ENCODE data around the gene TBC1D22B. TPM values are rescaled to one million over a fixed set of nuclear protein-coding genes. Genes with fewer than 3 reads are reported as not detected.

TBC1D22B gene
- total RNA-seq, 1 experiment from 2014 or later = 11.8 TPM

- no peak for DNase-seq
- peaks cover 11% of the 10 kb centered on the region for H3K4me1 ChIP-seq
- ChIA-PET CTCF (no interaction called here), POLR2A (no interaction called here)
- Mint-ChIP-seq H3K4me1 (ENCODE audit: low read depth, unreplicated experiment) (peaks cover 12% of the 10 kb centered on the region), H3K9me3 (ENCODE audit: unreplicated experiment) (no peaks in the 10 kb centered on the region), H3K4me3 (ENCODE audit: unreplicated experiment) (no peak overlapping the region), H3K27ac (ENCODE audit: unreplicated experiment) (no peak overlapping the region), H3K36me3 (ENCODE audit: insufficient read depth, unreplicated experiment) (no peaks in the 10 kb centered on the region), H3K27me3 (ENCODE audit: insufficient read depth, unreplicated experiment) (no peaks in the 10 kb centered on the region)
- BruUV-seq (replicated peaks) = no TSS peak
- no peak overlapping the region for H3K4me3 ChIP-seq (ENCODE audit: low read depth, low read length)
- TF ChIP-seq CTCF (IDR thresholded peaks at IDR 0.05; ENCODE audit: insufficient read depth in 1 of 2, low read depth in 1 of 2, low read length in 1 of 2, severe bottlenecking in 1 of 2, unreplicated experiment in 1 of 2) = no peak
- intact Hi-C loops (cut with micrococcal nuclease; ENCODE audit: unreplicated experiment) = no loop called here
- no peaks in the 10 kb centered on the region for H3K27me3 ChIP-seq (replicated peaks; ENCODE audit: control insufficient read depth, insufficient read depth, low read length)
- no peaks in the 10 kb centered on the region for H3K36me3 ChIP-seq (ENCODE audit: control insufficient read depth, insufficient read depth, low read length)
- no peaks in the 10 kb centered on the region for H3K9me3 ChIP-seq
Observed at GRCh38 chr6:37233541-37233940, 24.0 kb upstream of the TBC1D22B start.

GRCh38 chr6:37236921-37237320 lies 20.7 kb upstream of the TBC1D22B start:
- TF ChIP-seq CTCF (IDR thresholded peaks at IDR 0.05; ENCODE audit: insufficient read depth in 1 of 2, low read depth in 1 of 2, low read length in 1 of 2, severe bottlenecking in 1 of 2, unreplicated experiment in 1 of 2) = no peak
- H3K4me1 Mint-ChIP-seq (ENCODE audit: low read depth, unreplicated experiment) = peaks cover 15% of the 10 kb centered on the region
- ChIA-PET POLR2A (no interaction called here), CTCF (no interaction called here)
- H3K4me3 Mint-ChIP-seq (ENCODE audit: unreplicated experiment) = no peak overlapping the region
- no peak overlapping the region for H3K27ac Mint-ChIP-seq (ENCODE audit: unreplicated experiment)
- no peaks in the 10 kb centered on the region for H3K36me3 ChIP-seq (ENCODE audit: control insufficient read depth, insufficient read depth, low read length)
- H3K27me3 Mint-ChIP-seq (ENCODE audit: insufficient read depth, unreplicated experiment) = no peaks in the 10 kb centered on the region
- intact Hi-C loops (cut with micrococcal nuclease; ENCODE audit: unreplicated experiment) = no loop called here
- no peak overlapping the region for H3K4me3 ChIP-seq (ENCODE audit: low read depth, low read length)
- H3K9me3 Mint-ChIP-seq (ENCODE audit: unreplicated experiment) = no peaks in the 10 kb centered on the region
- H3K27me3 ChIP-seq (replicated peaks; ENCODE audit: control insufficient read depth, insufficient read depth, low read length) = no peaks in the 10 kb centered on the region
- peaks cover 14% of the 10 kb centered on the region for H3K4me1 ChIP-seq
- BruUV-seq (replicated peaks) = no TSS peak
- DNase-seq = no peak
- H3K9me3 ChIP-seq = no peaks in the 10 kb centered on the region
- no peaks in the 10 kb centered on the region for H3K36me3 Mint-ChIP-seq (ENCODE audit: insufficient read depth, unreplicated experiment)

DNA sequence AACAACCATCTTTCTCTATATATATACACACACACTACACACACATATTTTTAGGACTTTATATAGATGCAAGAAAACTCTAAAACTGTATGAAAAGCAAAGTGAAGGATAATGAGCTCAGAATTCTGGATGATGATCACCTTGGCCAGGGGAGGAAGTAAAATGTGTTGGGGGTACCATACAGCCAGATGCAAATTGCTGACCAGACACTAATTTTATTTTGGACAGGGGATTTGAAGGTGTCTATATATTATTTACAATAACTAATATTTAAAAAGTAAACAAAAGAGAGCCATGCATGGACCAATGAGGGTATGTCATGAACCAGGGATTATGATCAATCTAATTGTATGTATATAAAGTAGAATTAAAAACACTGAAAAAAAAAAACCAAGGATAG lies 19.8 kb upstream of the TBC1D22B start:
- H3K27me3 ChIP-seq (replicated peaks; ENCODE audit: control insufficient read depth, insufficient read depth, low read length) = no peaks in the 10 kb centered on the region
- H3K36me3 Mint-ChIP-seq (ENCODE audit: insufficient read depth, unreplicated experiment) = peaks cover 8% of the 10 kb centered on the region
- peaks cover 18% of the 10 kb centered on the region for H3K4me1 ChIP-seq
- ChIA-PET CTCF (no interaction called here), POLR2A (no interaction called here)
- BruUV-seq (replicated peaks) = no TSS peak
- no peaks in the 10 kb centered on the region for H3K36me3 ChIP-seq (ENCODE audit: control insufficient read depth, insufficient read depth, low read length)
- no peaks in the 10 kb centered on the region for H3K27me3 Mint-ChIP-seq (ENCODE audit: insufficient read depth, unreplicated experiment)
- no peak overlapping the region for H3K4me3 Mint-ChIP-seq (ENCODE audit: unreplicated experiment)
- TF ChIP-seq CTCF (IDR thresholded peaks at IDR 0.05; ENCODE audit: insufficient read depth in 1 of 2, low read depth in 1 of 2, low read length in 1 of 2, severe bottlenecking in 1 of 2, unreplicated experiment in 1 of 2) = no peak
- no peak overlapping the region for H3K4me3 ChIP-seq (ENCODE audit: low read depth, low read length)
- no peak overlapping the region for H3K27ac Mint-ChIP-seq (ENCODE audit: unreplicated experiment)
- H3K9me3 Mint-ChIP-seq (ENCODE audit: unreplicated experiment) = no peaks in the 10 kb centered on the region
- intact Hi-C loops (cut with micrococcal nuclease; ENCODE audit: unreplicated experiment) = no loop called here
- DNase-seq = no peak
- peaks cover 17% of the 10 kb centered on the region for H3K4me1 Mint-ChIP-seq (ENCODE audit: low read depth, unreplicated experiment)
- no peaks in the 10 kb centered on the region for H3K9me3 ChIP-seq

Measured in Caco-2 (cell line).